OCI-LY3 (cell line): Measurements from ENCODE around the gene CD28.

Experiments used
- H2AFZ ChIP-seq: fragments of 200-600, 300-600 bp; shearing (Covaris generic); 2 replicates; pipeline ENCODE4 v1.6.0; 2014; ENCODE audit warnings: antibody characterized with exemption, low read depth, low read length
- H3K27ac ChIP-seq: fragments of 200-600, 300-600 bp; sonication (generic); 2 replicates; pipeline ENCODE4 v1.5.1; 2014; ENCODE audit warnings: mild to moderate bottlenecking, low read length, moderate library complexity, mixed read lengths
- H3K27me3 ChIP-seq: fragments of 200-600, 300-600 bp; sonication (generic); 2 replicates; pipeline ENCODE4 v1.6.1; 2014; ENCODE audit warnings: low read depth, low read length, mixed read lengths
- H3K36me3 ChIP-seq: fragments of 200-600, 300-600 bp; sonication (generic); replicated peaks from 2 replicates; pipeline ENCODE3; 2014; ENCODE audit warnings: low read depth, low read length, mixed read lengths
- H3K4me1 ChIP-seq: fragments of 300-600, 200-600 bp; sonication (generic); 2 replicates; pipeline ENCODE4 v1.6.1; 2014; ENCODE audit warnings: low read length, mixed read lengths
- H3K4me2 ChIP-seq: fragments of 200-600, 300-600 bp; sonication (generic); 2 replicates; pipeline ENCODE4 v1.6.1; 2014; ENCODE audit warnings: low read length, mixed read lengths
- H3K4me3 ChIP-seq: fragments of 300-600, 200-600 bp; sonication (generic); 2 replicates; pipeline ENCODE4 v1.5.1; 2014; ENCODE audit warnings: antibody characterized with exemption, mild to moderate bottlenecking, low read length, moderate library complexity
- H3K79me2 ChIP-seq: fragments of 300-600, 200-600 bp; shearing (Covaris generic); 2 replicates; pipeline ENCODE4 v1.6.1; 2014; ENCODE audit warnings: mild to moderate bottlenecking, low read length, mixed read lengths
- H3K9ac ChIP-seq: fragments of 300-600, 200-600 bp; shearing (Covaris generic); 2 replicates; pipeline ENCODE4 v1.6.0; 2014; ENCODE audit warnings: mild to moderate bottlenecking, low read length, moderate library complexity
- H3K9me3 ChIP-seq: fragments of 200-600, 300-600 bp; shearing (Covaris generic); 2 replicates; pipeline ENCODE4 v1.6.1; 2014; ENCODE audit warnings: low read length, mixed read lengths; ENCODE audit not compliant: insufficient read depth
- H4K20me1 ChIP-seq: fragments of 200-600, 300-600 bp; sonication (generic); 2 replicates; pipeline ENCODE4 v1.6.1; 2016; ENCODE audit warnings: low read length, mixed read lengths; ENCODE audit not compliant: insufficient read depth
- CTCF ChIP-seq: fragments of 200-600, 300-600 bp; sonication (generic); IDR thresholded peaks from 2 replicates; pipeline ENCODE4 v1.5.1; 2014; ENCODE audit warnings: antibody characterized with exemption, low read length, low read depth
- EZH2phosphoT487 ChIP-seq: fragments of 200-600 bp; shearing (Covaris generic); IDR thresholded peaks from 2 replicates; pipeline ENCODE4 v1.6.1; 2018; ENCODE audit warnings: antibody characterized with exemption, mixed run types, low read depth

Gene CD28

GRCh38 chr2:203685081-203685621, 21.3 kb upstream of the CD28 start:
- TF ChIP-seq CTCF (no peak), EZH2phosphoT487 (no peak)
- Histone ChIP-seq H2AFZ (no peak overlapping the region), H3K4me3 (no peak overlapping the region), H3K4me1 (peaks cover 47% of the 10 kb centered on the region), H3K9ac (no peak overlapping the region), H4K20me1 (0 out of 2 replicates have a peak, but pooled peaks cover 3% of the 10 kb centered on the region), H3K27ac (no peak overlapping the region), H3K27me3 (peaks cover 68% of the 10 kb centered on the region), H3K9me3 (no peaks in the 10 kb centered on the region), H3K4me2 (no peak overlapping the region), H3K79me2 (no peaks in the 10 kb centered on the region), H3K36me3 (no peaks in the 10 kb centered on the region)

- Histone ChIP-seq H4K20me1 (0 out of 2 replicates have a peak, but pooled peaks cover 3% of the 10 kb centered on the region), H3K4me1 (peaks cover 55% of the 10 kb centered on the region), H3K27ac (no peak overlapping the region), H2AFZ (no peak overlapping the region), H3K4me3 (no peak overlapping the region), H3K79me2 (no peaks in the 10 kb centered on the region), H3K27me3 (peaks cover 75% of the 10 kb centered on the region), H3K9ac (no peak overlapping the region), H3K36me3 (no peaks in the 10 kb centered on the region), H3K9me3 (no peaks in the 10 kb centered on the region), H3K4me2 (no peak overlapping the region)
- TF ChIP-seq CTCF (no peak), EZH2phosphoT487 (no peak)
Measured at GRCh38 chr2:203685789-203686420, 20.5 kb upstream of the CD28 start.

- no peaks in the 10 kb centered on the region for H3K9me3 ChIP-seq
- no peak overlapping the region for H3K27ac ChIP-seq
- 0 out of 2 replicates have a peak, but pooled peaks cover 3% of the 10 kb centered on the region for H4K20me1 ChIP-seq
- H3K4me2 ChIP-seq: no peak overlapping the region
- no peak overlapping the region for H3K9ac ChIP-seq
- no peak overlapping the region for H3K4me3 ChIP-seq
- no peak overlapping the region for H2AFZ ChIP-seq
- H3K36me3 ChIP-seq: no peaks in the 10 kb centered on the region
- no peaks in the 10 kb centered on the region for H3K79me2 ChIP-seq
- TF ChIP-seq CTCF (no peak), EZH2phosphoT487 (no peak)
- peaks cover 52% of the 10 kb centered on the region for H3K4me1 ChIP-seq
- H3K27me3 ChIP-seq: peaks cover 84% of the 10 kb centered on the region
Measured at GRCh38 chr2:203687165-203687564, 19.3 kb upstream of the CD28 start.

- TF ChIP-seq EZH2phosphoT487: no peak
- TF ChIP-seq CTCF: no peak
- no peak overlapping the region for H2AFZ ChIP-seq
- no peaks in the 10 kb centered on the region for H3K9me3 ChIP-seq
- no peaks in the 10 kb centered on the region for H3K79me2 ChIP-seq
- H3K4me2 ChIP-seq: peak overlapping the region; percentile 91
- peaks cover 82% of the 10 kb centered on the region for H3K27me3 ChIP-seq
- H3K4me3 ChIP-seq: peak overlapping the region; percentile 64
- 0 out of 2 replicates have a peak, but pooled peaks cover 3% of the 10 kb centered on the region for H4K20me1 ChIP-seq
- no peaks in the 10 kb centered on the region for H3K36me3 ChIP-seq
- H3K27ac ChIP-seq: peak overlapping the region; percentile 11; the same call in 1 of the 2 replicates
- peaks cover 53% of the 10 kb centered on the region for H3K4me1 ChIP-seq
- 0 out of 2 replicates have a peak overlapping the region, but pooled peaks have one; percentile 16 for H3K9ac ChIP-seq
Measured at GRCh38 chr2:203688798-203689197, 17.6 kb upstream of the CD28 start.
